Activated CD8-positive, alpha-beta memory T cell treated with anti-CD3 and anti-CD28 coated beads for 1 hour (primary cell): Measurements from ENCODE around the gene ZNF695.

Source experiments
- DNase-seq, 2 donors: peaks; one replicate each; pipeline ENCODE4 v3.0.0-alpha.2; 2020; ENCODE audit warnings: low read depth in 1 of 2; ENCODE audit errors: extremely low read depth in 1 of 2

Gene ZNF695

GRCh38 chr1:246959944-246960693, 47.7 kb downstream of the ZNF695 start:
- DNase-seq, result no peak

GRCh38 chr1:246954126-246954525, 53.7 kb downstream of the ZNF695 start:
- DNase-seq, result no peak

- no peak for DNase-seq
Observed at GRCh38 chr1:246951413-246951812, 56.4 kb downstream of the ZNF695 start.

- no peak for DNase-seq
Observed at GRCh38 chr1:246949956-246950355, 57.9 kb downstream of the ZNF695 start.

GRCh38 chr1:246947255-246947654, 60.6 kb downstream of the ZNF695 start:
- no peak for DNase-seq

- no peak for DNase-seq
Observed at GRCh38 chr1:246946366-246946765, 61.5 kb downstream of the ZNF695 start.
